ENCODE measurements around the gene CCNT1.
"Not testable (repeated sequence)": the region's sequence is repeated elsewhere in the genome, so short reads cannot be mapped to it uniquely, and the experiment has no call there.

The CCNT1 gene

DNA sequence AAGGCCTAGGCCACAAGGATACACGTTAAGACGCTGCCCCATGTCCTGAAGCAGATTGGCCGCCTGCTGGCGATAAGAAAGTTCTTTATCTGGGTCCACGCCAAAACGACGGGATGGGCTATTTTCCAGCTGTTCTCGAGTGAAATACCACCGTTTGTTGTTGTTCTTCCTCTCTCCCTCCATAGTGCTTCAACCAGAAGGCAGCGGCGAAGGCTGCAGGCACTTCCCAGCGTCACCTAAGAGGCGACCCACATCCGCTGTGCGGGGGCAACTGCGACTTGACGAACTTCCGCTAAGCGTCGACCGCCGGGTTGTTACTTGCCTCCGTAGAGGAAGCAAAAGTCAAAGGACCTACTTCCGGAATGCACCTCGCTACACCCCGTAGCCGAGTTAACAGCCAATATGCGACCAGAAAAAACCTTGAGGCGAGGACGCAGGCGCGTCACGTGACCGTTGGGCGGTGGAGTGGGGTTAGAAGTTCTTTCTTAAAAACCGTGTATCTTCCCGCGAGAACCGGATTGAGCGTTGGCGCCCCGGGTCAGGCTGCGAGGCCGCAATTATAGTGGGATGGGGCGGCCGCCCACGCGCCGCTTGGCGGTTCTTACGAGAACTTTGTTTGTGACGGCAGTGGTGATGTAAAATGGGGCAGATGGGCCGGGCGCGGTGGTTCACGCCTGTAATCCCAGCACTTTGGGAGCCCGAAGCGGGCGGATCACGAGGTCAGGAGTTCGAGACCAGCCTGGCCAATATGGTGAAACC is at the start of gene CCNT1:
TSS of gene CCNT1 (minus strand) at position 215 of the 759 bp plus-strand sequence. CDS start at position 183, 32 bp downstream.
- peak; percentile 99 to 100 for DNase-seq (ENCODE audit: low read depth in 2 of 2)

DNA sequence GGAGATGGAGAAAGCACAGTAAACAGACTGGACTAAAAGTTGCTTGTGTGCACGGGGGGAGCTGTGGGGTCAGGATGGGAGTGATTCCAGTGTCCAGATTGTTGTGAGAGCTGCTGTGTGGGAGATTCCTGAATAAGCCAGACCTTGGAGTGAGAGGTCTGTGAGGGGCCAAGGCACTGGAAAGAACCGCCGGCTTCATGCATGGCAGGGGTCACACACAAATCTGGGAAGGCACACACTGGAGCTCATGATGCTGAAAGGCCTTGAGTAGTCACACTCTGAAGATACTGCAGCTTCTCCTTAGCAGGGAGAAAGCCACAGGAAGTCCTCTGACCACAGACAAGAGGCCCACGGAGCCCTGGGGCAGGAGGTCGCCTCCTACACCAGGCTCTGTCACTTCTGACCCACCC is 49.3 kb upstream of the CCNT1 start:
- DNase-seq (ENCODE audit: low read depth in 2 of 2): no peak

DNA sequence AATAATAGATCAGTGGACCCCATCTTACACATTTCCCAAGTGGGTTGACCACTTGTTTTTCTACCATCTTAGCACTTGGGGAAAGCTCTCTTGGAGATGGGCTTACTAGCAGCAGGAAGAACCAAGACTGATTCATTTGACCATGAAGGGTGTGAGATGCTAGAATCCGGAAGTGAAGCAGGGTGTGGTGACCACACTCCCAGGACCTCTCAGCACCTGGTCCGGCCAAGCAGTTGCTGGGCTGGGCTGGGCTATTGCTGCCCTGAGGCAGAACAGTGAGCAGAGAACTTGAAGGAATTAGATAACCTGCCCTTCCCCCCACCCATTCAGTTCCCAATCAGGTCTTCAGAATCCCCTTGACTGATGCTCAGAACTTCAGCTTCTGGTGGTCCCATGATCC is 48.0 kb upstream of the CCNT1 start:
- DNase-seq (ENCODE audit: low read depth in 2 of 2): no peak

DNA sequence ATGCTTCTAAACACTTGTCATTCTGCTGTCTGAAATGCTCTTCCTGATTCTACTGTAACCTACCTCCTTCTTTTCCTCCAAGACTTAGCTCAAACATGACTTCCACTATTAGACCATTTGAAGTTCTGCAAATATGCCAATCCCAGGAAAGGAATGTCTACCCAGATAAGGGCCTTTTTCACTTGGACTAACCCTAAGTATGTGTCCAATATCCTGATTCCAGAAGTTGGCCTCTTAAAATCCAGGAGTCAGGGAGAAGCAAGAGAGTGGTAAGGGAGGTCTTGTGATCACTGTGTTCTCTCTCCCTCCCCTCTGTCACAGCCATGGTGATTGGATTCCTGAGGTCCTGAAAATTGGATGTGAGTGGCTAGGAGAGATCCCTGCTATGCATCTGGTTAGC is 42.2 kb upstream of the CCNT1 start:
- no peak for DNase-seq (ENCODE audit: low read depth in 2 of 2)

DNA sequence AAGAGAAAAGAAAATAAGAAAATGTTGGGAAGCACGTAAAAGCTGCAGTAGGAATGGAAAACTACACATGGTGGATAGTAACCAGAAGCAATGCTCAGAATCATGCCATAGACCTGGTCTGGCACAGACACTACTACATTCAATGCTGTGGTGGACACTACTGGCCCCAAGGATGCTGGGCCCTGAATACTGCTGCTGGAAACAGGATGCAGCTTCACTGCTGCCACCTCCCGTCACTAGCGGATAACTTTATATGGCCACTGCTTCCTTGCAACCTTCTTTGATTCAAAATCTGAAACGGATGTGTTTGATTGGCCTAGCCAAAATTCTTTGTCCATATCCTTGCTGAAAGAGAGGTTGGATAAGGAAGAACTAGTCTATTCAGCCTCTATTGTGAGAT is 41.7 kb upstream of the CCNT1 start:
- DNase-seq (ENCODE audit: low read depth in 2 of 2): no peak

DNA sequence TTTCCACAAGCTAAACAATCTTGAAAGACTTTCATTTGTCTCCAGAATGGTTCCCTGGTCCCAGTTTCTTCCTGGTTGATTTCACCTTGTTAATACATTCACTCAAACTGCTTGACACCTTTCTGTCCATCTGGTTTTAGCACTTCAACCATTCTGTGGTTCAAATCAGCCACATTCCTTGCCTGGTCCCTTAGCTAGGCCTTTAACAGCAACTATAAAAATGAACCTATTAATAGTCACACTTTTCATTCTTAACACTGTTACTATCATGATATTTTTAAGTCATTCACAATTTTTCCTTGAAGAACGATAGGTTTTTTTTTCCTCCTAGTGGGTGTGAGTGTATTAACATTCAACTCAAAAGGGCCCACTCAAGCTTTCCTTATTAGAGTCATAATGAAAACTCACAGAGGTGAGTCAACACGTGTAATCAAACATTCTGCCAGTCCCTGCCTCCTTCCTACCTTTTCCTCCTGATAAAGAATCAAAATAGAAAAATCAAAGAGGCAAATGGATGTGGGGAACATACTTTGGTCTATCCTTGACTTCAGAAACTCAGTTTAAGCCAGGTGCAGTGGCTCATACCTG is 34.4 kb upstream of the CCNT1 start:
- no peak for DNase-seq (ENCODE audit: low read depth in 2 of 2)

DNA sequence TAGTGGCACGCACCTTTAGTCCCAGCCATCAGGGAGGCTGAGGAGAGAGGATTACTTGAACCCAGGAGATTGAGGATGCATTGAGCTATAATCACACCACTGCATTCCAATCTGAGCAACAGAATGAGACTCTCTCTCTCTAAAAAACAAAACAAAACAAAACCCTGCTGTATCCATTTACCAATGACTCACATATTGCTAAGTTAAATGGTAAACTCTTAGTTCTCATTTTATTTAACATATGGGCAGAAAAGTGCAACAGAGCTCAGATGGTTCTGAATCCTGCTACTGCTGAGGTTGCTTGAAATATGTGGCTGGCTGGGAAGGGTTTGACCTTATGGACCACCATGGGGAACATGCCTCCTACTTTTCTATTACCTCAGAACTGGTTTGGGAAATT is 33.7 kb upstream of the CCNT1 start:
- DNase-seq (ENCODE audit: low read depth in 2 of 2): no peak

DNA sequence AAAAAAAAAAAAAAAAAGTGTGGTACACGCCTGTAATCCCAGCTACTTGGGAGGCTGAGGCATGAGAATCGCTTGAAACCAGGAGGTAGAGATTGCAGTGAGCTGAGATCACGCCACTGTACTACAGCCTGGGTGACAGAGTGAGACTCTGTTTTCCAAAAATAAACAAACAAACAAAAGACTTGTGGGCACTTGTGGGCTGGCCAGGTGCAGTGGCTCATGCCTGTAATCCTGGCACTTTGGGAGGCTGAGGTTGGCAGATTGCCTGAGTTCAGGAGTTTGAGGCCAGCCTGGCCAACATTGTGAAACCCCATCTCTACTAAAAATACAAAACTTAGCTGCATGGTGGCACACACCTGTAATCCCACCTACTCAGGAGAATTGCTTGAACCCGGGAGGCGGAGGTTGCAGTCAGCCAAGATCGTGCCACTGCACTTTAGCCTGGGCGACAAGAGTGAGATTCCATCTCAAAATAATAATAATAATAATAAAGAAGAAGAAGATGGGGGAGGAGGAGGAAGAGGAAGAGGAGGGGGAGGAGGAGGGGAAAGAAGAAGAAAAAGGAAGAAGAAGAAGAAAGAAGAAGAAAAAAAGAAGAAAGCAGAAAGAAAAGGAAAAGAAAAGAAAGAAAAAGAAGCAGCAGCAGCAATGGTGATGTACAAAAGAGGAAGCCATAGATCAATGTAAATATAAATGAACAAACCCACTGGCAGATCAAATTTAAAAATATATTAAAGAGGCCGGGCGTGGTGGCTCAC is 27.9 kb upstream of the CCNT1 start:
- no peak for DNase-seq (ENCODE audit: low read depth in 2 of 2)

DNA sequence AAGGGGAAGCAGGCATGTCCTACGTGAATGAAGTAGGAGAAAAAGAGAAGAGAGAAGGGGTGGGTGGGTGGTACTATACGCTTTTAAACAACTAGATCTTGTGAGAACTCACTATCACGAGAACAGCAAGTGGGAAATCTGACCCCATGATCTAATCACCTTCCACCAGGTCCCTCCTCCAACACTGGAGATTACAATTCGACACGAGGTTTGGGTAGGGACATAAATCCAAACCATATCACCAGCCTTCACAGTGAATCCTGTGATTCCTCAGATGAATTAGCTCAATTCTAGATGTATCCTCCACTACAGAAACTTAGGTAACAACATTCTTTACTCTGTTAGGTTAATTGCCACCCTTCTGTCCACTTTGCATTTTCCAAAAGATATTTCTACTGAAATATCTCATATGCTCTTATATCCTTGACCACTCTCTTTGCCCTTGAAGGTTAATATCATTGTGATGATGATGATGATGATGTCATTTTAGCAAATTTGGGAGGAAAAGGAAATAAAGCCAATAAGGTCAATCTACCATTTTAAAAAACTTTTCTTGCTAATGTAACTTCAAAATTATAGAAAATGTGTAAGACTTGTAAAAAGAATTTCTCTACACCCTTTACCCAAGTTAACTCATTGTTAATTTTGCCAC is 23.2 kb upstream of the CCNT1 start:
- DNase-seq (ENCODE audit: low read depth in 2 of 2): no peak

DNA sequence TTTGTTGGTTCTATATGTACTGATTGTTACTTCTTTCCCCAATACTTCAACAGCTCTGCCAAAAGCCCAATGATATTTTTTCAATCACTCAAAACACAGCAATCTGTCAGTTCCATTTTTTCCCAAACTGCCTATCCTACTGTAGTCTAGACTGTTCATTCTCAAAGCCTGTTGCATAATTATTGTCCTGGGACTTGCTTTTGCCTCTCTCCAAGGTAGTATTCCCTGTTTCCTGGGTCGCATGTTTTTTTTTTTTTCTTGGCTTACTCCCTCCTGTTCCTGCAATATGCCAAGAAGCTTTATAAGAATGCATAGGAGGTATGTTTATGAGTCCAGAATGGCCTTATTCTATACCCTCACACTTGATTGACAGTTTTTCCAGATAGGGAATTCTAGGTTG is 19.9 kb upstream of the CCNT1 start:
- DNase-seq (ENCODE audit: low read depth in 2 of 2): no peak

DNA sequence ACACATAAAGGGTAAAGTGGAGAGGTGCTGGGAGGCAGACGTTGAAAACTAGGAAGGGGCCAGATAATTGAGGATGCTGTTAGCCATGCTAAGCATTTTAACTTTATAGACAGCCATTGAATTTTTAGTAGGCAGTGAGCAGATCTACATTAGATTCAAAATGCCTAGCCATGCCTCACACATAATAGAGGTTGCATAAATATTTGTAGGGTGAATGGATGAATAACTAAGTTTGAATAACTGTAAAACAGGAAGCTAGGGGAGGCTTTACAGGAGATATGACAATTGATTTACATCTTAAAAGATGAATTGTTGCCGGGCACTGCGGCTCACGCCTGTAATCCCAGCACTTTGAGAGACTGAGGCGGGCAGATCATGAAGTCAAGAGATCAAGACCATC is 12.3 kb upstream of the CCNT1 start:
- DNase-seq (ENCODE audit: low read depth in 2 of 2): no peak

DNA sequence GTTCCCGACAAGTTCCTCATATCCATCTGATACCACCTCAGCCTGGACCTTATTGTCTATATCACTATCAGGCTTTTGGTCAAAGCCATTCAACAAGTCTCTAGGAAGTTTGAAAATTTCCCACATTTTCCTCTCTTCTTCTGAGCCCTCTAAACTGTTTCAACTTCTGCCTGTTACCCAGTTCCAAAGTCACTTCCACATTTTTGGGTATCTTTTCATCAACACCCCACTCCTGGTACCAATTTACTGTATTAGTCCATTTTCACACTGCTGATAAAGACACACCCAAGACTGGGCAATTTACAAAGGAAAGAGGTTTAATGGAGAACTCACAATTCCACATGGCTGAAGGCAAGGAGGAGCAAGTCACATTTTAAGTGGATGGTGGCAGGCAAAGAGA is 4.2 kb upstream of the CCNT1 start:
- not testable (repeated sequence) for DNase-seq (ENCODE audit: low read depth in 2 of 2)

DNA sequence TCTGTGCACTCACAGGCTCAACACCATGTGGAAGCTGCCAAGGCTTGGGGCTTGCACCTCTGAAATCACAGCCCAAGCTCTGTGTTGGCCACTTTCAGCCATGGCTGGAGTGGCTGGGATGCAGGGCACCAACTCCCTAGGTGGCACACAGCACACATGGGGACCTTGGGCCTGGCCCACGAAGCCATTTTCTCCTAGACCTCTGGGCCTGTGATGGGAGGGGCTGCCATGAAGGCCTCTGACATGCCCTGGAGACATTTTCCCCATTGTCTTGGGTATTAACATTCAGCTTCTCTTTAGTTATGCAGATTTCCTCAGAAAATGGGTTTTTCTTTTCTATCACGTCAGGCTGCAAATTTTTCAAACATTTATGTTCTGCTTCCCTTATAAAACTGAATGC is 3.7 kb upstream of the CCNT1 start:
- DNase-seq (ENCODE audit: low read depth in 2 of 2): not testable (repeated sequence)

DNA sequence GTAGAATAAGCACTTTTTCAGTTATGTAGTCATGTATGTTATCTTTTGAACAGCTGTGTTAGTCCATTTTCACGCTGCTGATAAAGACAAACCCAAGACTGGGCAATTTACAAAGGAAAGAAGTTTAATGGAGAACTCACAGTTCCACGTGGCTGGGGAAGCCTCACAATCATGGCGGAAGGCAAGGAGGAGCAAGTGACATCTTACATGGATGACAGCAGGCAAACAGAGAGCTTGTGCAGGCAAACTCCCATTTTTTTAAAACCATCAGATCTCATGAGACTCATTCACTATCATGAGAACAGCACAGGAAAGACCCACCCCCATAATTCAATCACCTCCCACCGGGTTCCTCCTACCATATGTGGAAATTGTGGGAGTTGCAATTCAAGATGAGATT is 2.5 kb upstream of the CCNT1 start:
- not testable (repeated sequence) for DNase-seq (ENCODE audit: low read depth in 2 of 2)

DNA sequence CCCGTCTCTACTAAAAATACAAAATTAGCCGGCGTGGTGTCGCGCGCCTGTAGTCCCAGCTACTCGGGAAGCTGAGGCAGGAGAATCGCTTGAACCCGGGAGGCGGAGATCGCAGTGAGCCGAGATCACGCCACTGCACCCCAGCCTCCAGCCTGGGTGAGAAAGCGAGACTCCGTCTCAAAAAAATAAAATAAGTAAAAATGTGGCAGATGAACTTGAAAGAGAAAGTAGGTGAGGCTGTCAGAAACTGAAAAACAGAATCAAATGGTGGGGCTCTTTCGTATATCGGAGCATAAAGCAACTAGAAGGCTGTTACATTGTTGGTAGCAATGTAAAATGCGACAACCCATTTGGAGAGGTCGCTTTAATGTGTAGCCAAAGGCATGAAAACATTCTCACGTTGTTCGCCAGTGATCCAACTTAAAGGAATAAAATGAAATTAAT is 767 bp upstream of the CCNT1 start:
- DNase-seq (ENCODE audit: low read depth in 2 of 2): no peak

DNA sequence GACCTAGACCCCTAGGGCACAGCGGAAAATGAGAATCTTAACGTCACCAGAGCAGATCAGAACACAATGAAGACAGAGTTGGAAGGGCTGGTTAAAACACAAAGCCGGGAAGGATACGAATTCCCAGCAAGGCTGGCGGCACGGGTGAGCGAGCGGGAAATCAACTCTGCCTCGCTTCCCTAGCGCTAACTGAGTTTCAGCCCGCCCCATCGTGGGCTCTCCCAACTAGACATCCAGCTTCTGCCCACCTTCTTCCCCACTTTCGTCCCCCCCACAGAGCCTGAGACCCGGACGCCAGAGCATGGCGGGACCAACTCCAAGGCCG is 377 bp downstream of the CCNT1 start:
- DNase-seq (ENCODE audit: low read depth in 2 of 2): no peak

DNA sequence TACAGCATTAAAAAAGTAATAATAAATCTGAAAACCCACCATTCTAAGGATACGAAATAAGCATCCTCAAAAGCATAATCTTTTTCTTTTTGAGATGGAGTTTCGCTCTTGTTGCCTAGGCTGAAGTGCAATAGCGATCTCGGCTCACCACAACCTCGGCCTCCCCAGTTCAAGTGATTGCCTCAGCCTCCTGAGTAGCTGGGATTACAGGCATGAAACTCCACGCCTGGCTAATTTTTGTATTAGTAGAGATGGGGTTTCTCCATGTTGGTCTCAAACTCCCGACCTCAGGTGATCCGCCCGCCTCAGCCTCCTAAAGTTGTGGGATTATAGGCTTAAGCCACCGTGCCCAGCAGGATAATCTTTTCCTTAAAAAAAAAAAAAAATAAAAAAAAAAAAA is 4.3 kb downstream of the CCNT1 start:
- DNase-seq (ENCODE audit: low read depth in 2 of 2): no peak

DNA sequence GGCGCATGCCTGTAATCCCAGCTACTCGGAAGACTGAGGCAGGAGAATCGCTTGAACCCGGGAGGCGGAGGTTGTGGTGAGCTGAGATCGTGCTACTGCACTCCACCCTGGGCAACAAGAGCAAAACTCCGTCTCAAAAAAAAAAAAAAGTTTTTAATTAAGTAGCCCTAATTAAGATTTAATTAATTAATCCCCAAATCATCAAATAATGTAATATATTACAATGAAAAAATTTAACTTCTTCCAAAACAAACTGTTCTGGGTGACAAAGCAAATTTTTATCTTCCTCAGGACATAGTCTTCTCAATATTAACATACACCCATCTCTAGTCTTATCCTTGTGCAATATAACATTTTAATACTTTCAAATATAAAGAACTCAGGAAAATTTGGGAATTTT is 17.7 kb downstream of the CCNT1 start:
- DNase-seq (ENCODE audit: low read depth in 2 of 2): not testable (repeated sequence)

DNA sequence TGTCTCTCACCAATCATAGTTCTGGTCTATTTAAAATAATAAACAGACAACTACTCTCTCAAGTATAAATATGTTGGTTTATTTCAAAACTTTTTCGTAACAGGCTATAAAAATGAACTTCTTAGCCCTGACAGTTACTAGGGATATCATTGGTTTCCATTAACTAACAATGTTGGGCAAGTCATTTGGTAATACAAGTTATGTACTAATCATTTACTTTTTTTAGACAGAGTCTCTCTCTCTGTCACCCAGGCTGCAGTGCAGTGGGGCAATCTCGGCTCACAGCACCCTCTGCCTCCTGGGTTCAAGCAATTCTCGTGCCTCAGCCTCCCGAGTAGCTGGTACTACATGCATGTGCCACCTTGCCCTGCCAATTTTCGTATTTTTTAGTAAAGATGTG is 19.9 kb downstream of the CCNT1 start:
- DNase-seq (ENCODE audit: low read depth in 2 of 2): no peak

DNA sequence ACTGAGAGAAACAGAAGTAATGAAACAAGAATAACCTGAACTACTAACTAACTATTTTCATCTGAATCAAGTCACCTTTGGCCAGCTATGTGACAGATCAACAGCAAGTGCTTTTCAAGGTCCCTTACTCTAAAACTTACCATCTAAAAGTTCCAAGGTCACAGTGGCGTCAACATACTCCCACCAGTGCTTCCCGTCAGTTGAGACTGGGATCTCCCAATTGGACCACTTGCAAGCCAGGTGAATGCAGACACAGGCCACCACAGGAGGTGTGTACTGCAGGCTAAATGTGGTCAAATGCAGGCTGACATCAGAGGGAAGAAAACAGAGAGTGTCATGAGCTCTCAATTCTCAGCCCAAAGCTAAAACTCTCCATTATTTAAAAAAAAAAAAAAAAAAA is 20.6 kb downstream of the CCNT1 start:
- DNase-seq (ENCODE audit: low read depth in 2 of 2): no peak

DNA sequence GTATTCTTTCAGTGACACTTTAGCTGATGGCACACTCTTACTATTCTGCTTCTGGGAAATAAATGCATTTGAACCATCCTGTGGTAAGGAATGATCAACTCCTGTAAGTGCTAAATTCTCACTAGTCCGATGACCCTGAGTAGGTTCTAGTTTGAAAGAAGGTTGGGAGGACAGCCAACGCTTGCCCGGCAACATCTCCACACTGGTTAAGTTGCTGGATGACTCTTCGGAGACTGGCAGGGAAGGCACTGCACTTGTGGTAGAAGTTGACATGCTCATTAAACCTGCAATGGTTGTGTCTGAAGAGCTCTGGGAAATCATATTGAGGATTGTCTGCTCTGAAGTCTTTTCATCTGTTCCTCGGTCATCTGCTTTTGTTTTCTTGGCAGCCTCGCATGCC is 22.5 kb downstream of the CCNT1 start:
- DNase-seq (ENCODE audit: low read depth in 2 of 2): no peak

DNA sequence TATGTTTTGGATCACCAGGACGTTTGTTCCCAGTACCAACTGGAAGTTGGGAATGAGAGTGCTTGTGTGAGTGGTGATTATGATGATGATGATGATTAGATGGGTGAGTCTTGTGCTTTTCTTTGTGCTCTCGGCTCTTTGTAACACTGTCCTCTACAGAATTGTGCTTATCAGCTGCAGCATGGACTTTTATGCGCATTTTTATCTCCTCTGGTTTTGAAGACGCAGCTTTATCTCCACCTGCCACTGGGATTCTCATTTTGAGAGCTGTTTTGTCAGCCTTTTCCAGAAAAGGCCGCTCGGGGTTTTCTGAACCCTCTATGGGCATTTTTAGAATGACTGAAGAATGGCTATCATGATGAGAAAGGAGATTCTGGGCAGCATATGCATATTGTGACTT is 22.9 kb downstream of the CCNT1 start:
- no peak for DNase-seq (ENCODE audit: low read depth in 2 of 2)
